HG02938 (cell line): ENCODE results near the gene CELA1.
"Not testable (repeated sequence)": the region's sequence is repeated elsewhere in the genome, so short reads cannot be mapped to it uniquely, and the experiment has no call there.

ENCODE experiments used
- ATAC-seq: cut with Tn5 transposase; IDR thresholded peaks from one replicate; pipeline ENCODE4 v1.9.1; 2021; ENCODE audit warnings: mild to moderate bottlenecking, moderate library complexity; ENCODE audit not compliant: unreplicated experiment

CELA1 gene

DNA sequence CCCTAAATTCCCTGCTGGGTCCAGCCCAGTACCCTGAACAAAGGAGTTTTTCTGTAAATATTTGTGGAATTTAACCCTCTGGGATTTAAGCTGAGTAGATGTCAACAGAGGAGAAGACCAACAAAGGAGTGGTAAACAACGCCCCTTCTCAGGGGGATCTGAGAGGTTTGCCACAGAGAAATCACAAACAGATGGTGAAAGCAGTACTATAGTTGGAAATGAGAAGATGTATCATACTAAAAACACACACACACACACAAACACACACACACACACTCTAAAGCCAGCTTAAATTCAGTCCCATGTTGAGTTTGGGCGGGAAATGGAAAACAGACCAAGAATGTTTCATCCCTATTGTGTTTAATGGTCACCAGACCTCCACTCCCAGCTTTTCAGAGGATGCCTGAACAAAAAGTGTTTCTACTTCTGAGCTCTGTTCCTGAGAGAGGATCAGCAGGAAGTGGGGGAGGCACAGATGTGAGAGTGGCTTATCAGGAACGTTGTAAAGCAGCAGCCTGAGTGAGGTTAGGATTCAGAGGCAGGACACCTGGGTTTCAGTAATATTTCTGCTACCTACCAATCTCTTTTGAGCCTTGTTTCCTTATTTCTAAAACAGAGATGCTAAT lies 25.7 kb downstream of the CELA1 start:
- no peak for ATAC-seq

DNA sequence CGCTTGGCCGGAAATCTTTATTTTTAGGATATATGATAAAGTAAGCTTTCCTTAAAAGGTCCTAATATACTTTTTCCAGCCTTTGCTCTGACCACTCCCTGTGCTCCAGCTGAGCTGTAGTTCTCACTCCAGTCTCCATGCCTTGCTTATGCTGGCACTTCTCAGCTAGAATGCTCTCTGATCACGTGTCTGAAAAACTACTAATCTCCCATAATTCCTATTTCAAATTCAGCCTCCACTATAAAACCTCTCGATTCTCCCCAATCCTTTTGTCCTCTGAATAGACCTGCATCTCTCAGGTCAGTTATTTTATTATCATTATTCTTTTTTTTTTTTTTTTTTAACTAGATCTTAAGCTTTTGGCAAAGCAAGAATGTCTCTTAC lies 26.2 kb downstream of the CELA1 start:
- no peak for ATAC-seq

DNA sequence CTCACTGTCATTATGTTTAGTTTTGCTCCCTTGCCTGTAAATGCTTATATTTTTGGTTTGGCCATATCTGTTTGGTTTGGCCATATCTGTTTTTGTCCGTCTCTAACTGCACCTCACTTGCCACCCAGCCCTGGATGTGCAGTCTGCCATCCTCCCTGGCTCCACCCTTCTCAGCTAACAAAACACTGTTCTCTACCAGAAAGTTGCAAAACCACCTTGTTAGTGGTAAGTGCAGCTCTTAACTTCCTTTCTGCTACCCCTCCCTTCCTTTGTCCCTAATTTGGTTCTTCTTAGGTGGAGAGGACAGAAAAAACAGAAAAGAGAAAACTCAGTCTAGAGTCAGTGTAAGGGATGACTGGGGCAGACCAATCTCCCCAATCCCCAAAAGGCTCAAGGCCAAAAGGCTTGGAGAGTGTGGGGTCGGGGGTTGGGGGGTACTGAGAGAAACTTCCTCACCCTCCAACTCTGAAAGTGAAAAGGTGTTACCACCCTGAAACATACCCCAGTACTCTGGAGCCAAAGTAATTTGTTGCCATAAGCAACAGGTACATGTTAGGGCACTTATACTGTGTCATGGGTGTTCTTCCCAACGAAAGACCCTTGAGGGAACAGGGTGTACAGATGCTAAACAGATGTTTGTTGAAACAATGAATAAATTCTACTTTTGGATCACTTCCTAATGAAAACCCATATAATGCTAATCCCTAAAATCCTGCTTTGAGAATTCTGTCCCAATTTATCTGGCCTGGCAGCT lies 27.5 kb downstream of the CELA1 start:
- no peak for ATAC-seq

DNA sequence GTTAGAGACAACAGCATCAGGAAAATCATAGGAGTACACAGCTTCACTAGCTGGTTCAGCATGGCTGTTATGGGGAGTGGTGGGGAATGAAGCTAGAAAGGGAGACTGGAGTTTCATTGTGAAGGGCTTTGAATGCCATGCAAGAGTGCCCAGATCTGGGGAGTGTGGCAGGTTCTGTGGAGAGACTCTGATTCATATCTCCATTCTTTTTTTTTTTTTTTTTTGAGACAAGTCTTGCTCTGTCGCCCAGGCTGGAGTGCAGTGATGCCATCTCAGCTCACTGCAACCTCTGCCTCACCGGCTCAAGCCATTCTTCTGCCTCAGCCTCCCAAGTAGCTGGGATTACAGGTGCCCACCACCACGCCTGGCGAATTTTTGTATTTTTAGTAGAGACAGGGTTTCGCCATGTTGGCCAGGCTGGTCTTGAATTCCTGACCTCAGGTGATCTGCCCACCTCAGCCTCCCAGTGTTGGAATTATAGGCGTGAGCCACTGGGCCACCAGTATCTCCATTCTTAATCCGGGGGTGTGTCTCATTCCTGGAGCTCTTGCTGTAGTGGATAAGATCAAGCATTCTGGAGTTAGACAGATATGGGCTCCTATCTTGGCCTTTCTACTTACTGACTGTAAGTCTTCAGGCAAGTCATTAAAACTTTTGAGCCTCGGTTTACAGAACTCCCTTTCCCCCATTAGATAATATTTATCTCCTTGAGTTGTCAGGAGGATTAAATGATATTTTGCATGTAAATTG lies 28.2 kb downstream of the CELA1 start:
- not testable (repeated sequence) for ATAC-seq

DNA sequence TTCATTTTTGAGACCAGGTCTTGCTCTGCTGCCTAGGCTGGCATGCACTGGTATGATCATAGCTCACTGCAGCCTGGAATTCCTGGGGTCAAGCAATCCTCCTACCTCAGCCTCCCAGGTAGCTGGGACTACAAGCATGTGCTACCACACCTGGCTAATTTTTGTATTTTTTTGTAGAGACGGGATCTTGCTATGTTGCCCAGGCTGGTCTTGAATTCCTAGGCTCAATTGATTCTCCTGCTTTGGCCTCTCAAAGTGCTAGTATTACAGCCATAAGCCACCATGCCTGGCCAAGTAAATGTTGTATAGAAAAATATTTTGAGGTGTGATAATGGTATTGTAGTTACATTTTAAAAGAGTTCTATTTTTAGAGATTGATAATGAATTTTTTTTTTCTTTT lies 35.1 kb downstream of the CELA1 start:
- no peak for ATAC-seq

DNA sequence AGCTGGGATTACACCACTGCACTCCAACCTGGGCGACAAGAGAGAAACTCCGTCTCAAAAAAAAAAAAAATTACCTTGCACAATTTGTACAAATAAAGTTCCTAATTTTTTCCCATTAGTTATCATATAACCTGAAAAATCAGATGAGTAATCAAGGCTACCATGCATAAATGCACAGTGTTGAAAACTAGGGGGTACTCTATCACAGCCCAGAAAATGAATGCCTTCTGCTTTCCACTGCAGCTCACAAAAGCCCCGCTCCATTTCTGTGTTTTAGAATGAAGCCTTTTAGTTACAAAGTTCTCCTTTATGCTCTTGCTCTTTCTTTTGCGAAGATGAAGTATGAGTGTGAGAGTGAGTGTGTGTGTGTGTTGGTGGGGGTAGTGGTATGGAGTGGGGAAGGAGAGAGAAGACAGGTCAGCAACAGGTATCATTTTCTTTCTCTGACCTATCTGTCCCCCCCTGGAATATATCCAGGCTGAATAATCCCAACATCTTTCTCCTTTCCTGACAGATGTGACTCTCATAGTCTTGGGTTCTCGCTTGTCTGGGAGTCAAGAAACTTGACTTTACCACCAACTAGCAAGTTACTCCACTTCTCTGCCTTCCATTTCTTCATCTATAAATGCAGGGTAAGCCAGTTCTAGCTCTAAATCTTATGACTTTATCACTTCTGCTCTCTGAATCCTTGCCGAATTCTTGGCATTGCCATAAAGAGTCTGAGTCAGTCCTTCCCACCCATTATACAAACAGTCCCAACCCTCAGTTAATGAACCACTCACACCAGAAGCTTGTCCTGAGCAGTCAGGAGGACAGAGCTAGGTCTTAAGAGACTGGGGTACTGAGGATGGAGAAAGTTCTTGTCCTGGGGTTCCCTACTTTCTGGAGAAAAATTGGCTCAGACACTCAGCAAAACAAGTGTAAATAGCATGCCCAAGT lies 38.6 kb downstream of the CELA1 start:
- ATAC-seq, result no peak

DNA sequence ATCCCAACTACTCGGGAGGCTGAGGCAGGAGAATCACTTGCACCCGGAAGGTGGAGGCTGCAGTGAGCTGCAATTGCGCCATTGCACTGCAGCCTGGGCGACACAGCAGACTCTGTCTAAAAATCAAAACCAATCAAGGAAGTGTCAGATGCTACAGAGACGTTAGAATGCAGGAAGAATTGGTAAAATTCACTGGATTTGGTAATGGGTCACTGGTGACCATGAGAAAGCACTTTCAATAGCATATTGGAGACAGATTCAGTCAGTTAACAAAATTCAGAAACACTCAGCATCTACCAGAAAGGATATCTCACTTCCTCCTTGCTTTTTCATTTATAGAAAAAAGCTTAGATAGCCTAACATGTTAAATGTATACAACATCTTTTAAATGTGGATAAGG lies 40.0 kb downstream of the CELA1 start:
- no peak for ATAC-seq

DNA sequence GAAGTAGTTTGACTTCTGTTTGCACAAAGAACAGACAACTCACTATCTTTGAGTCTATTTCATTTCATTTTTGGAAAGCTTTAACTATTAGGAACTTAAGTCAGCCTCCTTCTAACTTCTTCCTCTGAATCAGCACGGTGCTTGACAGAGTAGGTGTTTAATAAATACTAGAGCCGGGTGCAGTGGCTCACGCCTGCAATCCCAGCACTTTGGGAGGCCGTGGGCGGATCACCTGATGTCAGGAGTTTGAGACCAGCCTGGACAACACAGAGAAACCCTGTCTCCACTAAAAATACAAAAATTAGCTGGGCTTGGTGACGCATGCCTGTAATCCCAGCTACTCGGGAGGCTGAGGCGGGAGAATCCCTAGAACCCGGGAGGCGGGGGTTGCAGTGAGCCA lies 45.7 kb downstream of the CELA1 start:
- ATAC-seq, result not testable (repeated sequence)

DNA sequence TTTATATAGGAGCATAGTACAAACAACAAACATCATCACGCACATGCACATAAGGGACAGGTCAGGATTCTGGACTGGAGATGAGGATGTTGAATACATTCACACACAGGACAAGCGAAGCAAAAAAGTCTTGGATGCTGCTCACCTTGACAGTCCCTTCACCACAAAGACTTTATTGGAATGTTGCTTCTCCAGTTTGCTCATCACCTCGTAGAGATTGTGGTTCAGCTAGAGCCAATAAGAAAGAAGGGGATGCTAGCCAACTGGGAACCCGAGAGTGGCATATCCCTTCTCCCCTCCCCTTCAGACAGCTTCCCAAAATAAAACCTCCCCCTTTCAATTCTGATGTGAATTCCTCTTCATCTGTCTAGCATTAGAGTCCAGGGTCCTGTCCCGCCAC lies 50.8 kb downstream of the CELA1 start:
- no peak for ATAC-seq

DNA sequence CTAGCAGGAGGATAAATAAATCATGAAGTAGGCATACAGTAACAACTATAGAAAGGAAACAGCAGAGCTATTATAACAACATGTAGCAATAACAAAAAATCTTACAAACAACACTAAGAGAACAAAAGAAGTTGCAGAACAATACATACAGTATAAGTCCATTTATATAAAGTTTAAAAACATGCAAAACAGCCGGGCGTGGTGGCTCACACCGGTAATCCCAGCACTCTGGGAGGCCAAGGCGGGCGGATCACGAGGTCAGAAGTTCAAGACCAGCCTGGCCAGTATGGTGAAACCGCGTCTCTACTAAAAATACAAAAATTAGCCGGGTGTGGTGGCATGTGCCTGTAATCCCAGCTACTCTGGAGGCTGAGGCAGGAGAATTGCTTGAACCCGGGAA lies 52.4 kb downstream of the CELA1 start:
- ATAC-seq, result not testable (repeated sequence)

DNA sequence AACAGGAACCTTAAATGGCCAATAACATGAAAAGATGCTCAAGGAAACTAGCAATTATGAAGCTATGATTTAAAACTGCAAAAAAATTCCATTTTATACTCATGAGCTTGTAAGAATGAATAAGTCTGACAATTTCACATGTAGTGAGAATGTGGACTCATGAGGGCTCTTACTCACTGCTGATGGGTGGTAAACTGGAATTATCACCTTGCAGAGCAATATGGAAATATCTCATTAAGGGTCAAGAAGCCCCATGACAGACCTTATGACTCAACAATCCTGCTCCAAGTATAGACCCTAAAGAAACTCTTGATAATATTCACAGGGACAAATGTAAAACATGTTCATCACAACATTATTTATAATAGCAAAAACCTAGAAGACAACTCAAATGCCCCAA lies 52.8 kb downstream of the CELA1 start:
- ATAC-seq, result no peak

DNA sequence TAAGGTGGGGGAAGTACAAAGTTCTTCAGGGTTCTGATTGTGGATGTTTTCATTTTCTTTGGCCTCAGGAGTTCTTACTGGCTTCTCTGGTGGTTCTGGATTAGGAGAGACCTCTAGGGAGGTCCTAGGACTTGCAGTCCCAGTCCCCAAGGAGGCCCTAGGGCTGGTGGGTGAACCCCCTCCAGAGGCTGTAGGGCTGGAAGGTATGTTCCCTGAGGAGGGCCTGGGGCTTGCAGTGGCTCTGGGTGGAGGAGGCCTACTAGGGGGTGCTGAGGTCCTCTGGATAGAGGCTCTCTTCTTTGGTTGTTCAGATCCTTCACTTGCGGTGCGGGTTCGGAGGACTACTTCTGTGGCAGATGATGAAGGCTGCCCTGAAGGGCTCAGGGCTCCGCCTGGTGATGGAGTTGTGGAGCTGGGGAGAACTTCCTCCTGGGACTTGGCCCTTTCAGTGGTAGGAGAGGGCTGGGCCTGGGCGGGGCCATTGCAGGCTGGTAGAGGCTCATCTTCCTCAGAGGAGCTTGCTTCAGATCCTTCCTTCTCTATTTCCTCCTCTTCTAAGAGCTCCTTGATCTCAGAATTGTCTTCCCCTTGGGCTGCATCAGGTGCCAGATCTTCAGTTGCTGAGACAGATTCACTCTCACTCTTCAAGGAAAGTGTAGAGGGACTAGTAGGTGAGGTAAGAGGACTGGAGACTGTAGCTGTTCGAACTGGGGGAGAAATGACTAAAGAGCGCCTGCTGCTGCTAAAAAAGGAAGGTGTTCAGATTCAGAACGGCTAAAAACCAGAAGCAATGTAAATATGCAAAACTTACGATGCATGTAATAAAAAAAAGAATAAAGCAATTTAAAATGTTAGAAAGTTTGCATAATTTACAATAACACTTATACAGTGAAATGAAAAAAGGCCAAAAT lies 54.6 kb downstream of the CELA1 start:
- ATAC-seq, result not testable (repeated sequence)

DNA sequence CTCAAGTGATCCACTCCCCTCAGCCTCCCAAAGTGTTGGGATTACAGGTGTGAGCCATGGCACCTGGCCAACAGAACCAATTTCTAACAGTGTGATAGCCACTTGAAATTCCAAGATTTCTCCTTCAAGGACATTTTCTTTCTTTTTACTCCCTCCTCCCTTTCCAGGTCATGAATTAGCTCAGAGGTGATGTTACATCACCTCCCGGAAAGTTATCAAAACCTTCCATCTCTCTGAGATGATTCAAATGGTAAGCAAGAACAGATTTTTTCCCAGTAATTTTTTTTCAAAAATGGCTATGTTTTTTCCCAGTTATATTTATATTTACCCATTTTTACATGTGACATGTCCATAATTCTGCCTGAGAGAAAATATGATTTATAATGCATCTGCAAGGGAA lies 60.6 kb downstream of the CELA1 start:
- no peak for ATAC-seq

DNA sequence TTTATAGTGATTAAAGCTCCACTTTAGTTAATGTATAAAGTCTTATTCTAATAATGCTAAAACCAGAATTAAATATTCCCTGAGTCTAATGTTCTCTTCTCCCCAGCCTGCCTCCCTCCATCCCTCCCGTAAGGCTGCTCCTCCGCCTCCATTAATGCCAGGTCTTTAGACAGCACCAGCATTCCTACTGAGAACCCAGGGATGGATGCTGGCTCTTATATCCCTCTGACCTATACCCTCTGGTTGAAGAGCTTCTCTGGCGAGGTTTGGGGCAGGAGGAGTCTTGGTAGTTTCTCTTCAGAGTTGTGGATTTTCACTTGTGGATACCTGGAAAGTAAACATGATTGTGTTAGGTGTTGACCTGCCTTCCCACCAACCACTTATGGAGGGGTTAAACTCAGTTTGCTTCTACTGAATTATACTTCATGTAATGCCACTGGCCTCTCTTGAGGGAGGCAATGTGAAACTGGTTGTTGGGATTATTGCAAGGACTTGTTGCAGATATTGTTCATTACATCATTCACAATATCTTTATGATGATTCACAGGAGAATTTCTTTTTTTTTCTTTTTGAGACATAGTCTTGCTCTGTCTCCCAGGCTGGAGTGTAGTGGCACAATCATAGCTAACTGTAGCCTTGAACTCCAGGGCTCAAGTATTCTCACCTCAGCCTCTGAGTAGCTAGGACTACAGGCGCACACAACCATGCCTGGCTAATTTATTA lies 65.1 kb downstream of the CELA1 start:
- ATAC-seq, result no peak
